Endothelial cell of umbilical vein (primary cell): ENCODE measurements around the gene KRTAP4-9. TPM values are rescaled to one million over a fixed set of nuclear protein-coding genes. Genes with fewer than 3 reads are reported as not detected.

Experiments
- BruUV-seq: library from RNA; stranded (reverse); fragments of 400-500 nt; replicated peaks from 2 replicates; lab custom pipeline; 2021; lab: Mats Ljungman, UMichigan
- CTCF ChIA-PET: fragments of 300-600, 350-600 bp; sonication (Branson Sonifier 250); formaldehyde crosslinking; loops from one replicate; lab custom pipeline; 2021; ENCODE audit warnings: antibody characterized with exemption, inconsistent platforms; lab: Charles Lee
- POLR2A ChIA-PET: fragments of 300-600, 350-600 bp; sonication (Branson Sonifier 250); formaldehyde crosslinking; loops from one replicate; lab custom pipeline; 2021; ENCODE audit warnings: antibody characterized with exemption, inconsistent platforms; lab: Charles Lee
- DNase-seq: peaks from one replicate; pipeline ENCODE4 v3.0.0-alpha.2; 2011; ENCODE audit warnings: low read depth, low spot score
- FAIRE-seq: peaks from 2 replicates; lab custom pipeline; 2011; peaks lifted over from hg19 to GRCh38; lab: Jason Lieb, UNC
- H2AFZ ChIP-seq: 2 replicates; pipeline ENCODE4 v1.6.0; 2012; ENCODE audit warnings: low read depth, low read length, control low read depth, inconsistent platforms
- H3K27ac ChIP-seq: 2 replicates; pipeline ENCODE4 v1.5.1; 2011; ENCODE audit warnings: low read depth, mild to moderate bottlenecking, control low read depth, low read length, moderate library complexity; ENCODE audit not compliant: insufficient read depth
- H3K27me3 ChIP-seq, 2 experiments: 2 replicates each; pipeline versions ENCODE4 v1.6.0 to v1.6.1; 2011; ENCODE audit warnings: low read length in 2 of 2, mixed read lengths in 1 of 2; ENCODE audit not compliant: control insufficient read depth in 2 of 2, insufficient read depth in 2 of 2
- H3K36me3 ChIP-seq, 2 experiments: 2 replicates in 1 of 2; 3 replicates in 1 of 2; pipeline ENCODE4 v1.5.1; 2011; ENCODE audit warnings: low read length in 2 of 2, mild to moderate bottlenecking in 1 of 2, moderate library complexity in 1 of 2; ENCODE audit not compliant: control insufficient read depth in 2 of 2, insufficient read depth in 2 of 2; ENCODE audit errors: extremely low read depth in 1 of 2
- H3K4me1 ChIP-seq: 3 replicates; pipeline ENCODE4 v1.5.1; 2011; ENCODE audit warnings: mild to moderate bottlenecking, low read length; ENCODE audit not compliant: control insufficient read depth, insufficient read depth; ENCODE audit errors: extremely low read depth
- H3K4me2 ChIP-seq: 2 replicates; pipeline ENCODE4 v1.6.1; 2011; ENCODE audit warnings: low read length, control low read depth, mixed read lengths; ENCODE audit not compliant: insufficient read depth
- H3K4me3 ChIP-seq, 3 experiments: fragments of 200-600 bp in 1 of 3; sonication (generic), shearing (Covaris generic) in 1 of 3; replicated peaks in 1 of 3; 2 replicates each; pipeline ENCODE4 v1.5.1; 2011 to 2016; ENCODE audit warnings: control low read depth in 3 of 3, low read length in 3 of 3, mild to moderate bottlenecking in 2 of 3, inconsistent platforms in 1 of 3, low read depth in 1 of 3, moderate library complexity in 1 of 3; ENCODE audit not compliant: insufficient read depth in 1 of 3
- H3K79me2 ChIP-seq: 2 replicates; pipeline ENCODE4 v1.6.0; 2012; ENCODE audit warnings: low read length, inconsistent platforms; ENCODE audit not compliant: control insufficient read depth, insufficient read depth
- H3K9ac ChIP-seq: replicated peaks from 2 replicates; pipeline ENCODE3; 2011; ENCODE audit warnings: low read length, control low read depth; ENCODE audit not compliant: insufficient read depth; ENCODE audit errors: extremely low read depth
- H3K9me1 ChIP-seq: replicated peaks from 3 replicates; pipeline ENCODE4 v1.6.0; 2011; ENCODE audit warnings: mild to moderate bottlenecking, low read length; ENCODE audit not compliant: control insufficient read depth, insufficient read depth; ENCODE audit errors: extremely low read depth
- H3K9me3 ChIP-seq: replicated peaks from 2 replicates; pipeline ENCODE4 v1.5.1; 2012; ENCODE audit warnings: low read length, inconsistent platforms; ENCODE audit not compliant: control insufficient read depth, insufficient read depth
- H4K20me1 ChIP-seq: replicated peaks from 2 replicates; pipeline ENCODE3; 2011; ENCODE audit warnings: mild to moderate bottlenecking, low read length; ENCODE audit not compliant: control insufficient read depth, insufficient read depth; ENCODE audit errors: extremely low read depth
- CTCF ChIP-seq, 2 donors: IDR thresholded peaks; 1 replicate in 1 of 2; 2 replicates in 1 of 2; pipeline ENCODE4 v1.5.1; 2011; ENCODE audit warnings: low read length in 2 of 2, mild to moderate bottlenecking in 2 of 2, moderate library complexity in 2 of 2, control low read depth in 1 of 2, inconsistent platforms in 1 of 2, low read depth in 1 of 2; ENCODE audit not compliant: insufficient read depth in 1 of 2; ENCODE audit errors: extremely low read depth in 1 of 2
- EZH2 ChIP-seq: IDR thresholded peaks from 2 replicates; pipeline ENCODE4 v1.6.1; 2012; ENCODE audit warnings: borderline replicate concordance, low read depth, mild to moderate bottlenecking, moderate library complexity, low read length, inconsistent platforms; ENCODE audit not compliant: severe bottlenecking
- FOS ChIP-seq: IDR thresholded peaks from 2 replicates; pipeline ENCODE4 v1.6.1; 2011; ENCODE audit warnings: mild to moderate bottlenecking, low read length, moderate library complexity, borderline replicate concordance; ENCODE audit not compliant: insufficient read depth
- GATA2 ChIP-seq: IDR thresholded peaks from 2 replicates; pipeline ENCODE4 v1.7.0; 2011; ENCODE audit warnings: low read depth, mild to moderate bottlenecking, moderate library complexity, mixed read lengths, low read length; ENCODE audit not compliant: insufficient read length, insufficient read depth
- JUN ChIP-seq: IDR thresholded peaks from 2 replicates; pipeline ENCODE4 v1.6.1; 2011; ENCODE audit warnings: borderline replicate concordance, low read depth; ENCODE audit not compliant: insufficient read length, insufficient read depth
- MAX ChIP-seq: IDR thresholded peaks from 2 replicates; pipeline ENCODE4 v1.6.1; 2011; ENCODE audit not compliant: insufficient read depth, insufficient read length
- MYC ChIP-seq: IDR thresholded peaks from one replicate; pipeline ENCODE4 v1.6.1; 2011; ENCODE audit warnings: mild to moderate bottlenecking, low read depth, low read length
- POLR2A ChIP-seq: IDR thresholded peaks from 2 replicates; pipeline ENCODE4 v1.6.1; 2012; ENCODE audit warnings: low read depth, mild to moderate bottlenecking, control low read depth, low read length
- POLR2AphosphoS5 ChIP-seq: IDR thresholded peaks from 2 replicates; pipeline ENCODE4 v1.6.1; 2012; ENCODE audit warnings: low read depth, mild to moderate bottlenecking, control low read depth, low read length, moderate library complexity; ENCODE audit not compliant: insufficient read depth
- dilution Hi-C: fragments of 300-500 bp; cut with MboI; formaldehyde crosslinking; loops from one replicate; pipeline ENCODE4 v1.15.0; 2019; ENCODE audit warnings: low sequenced_read_pairs; ENCODE audit not compliant: extremely low pct_ligation_motif_present
- intact Hi-C: fragments of 100-400 bp; cut with micrococcal nuclease; formaldehyde crosslinking; loops from one replicate; pipeline ENCODE4 v1.10.0; 2022
- polyA plus RNA-seq, 4 experiments: library from polyadenylated mRNA; depleted of rRNA in 3 of 4; stranded (reverse) in 3 of 4; unstranded in 1 of 4; fragments of >200 nt; gene quantifications; 2 replicates each; pipeline versions ENCODE4 v1.2.1 to v1.2.3, GENCODE V29; 2011 to 2012; ENCODE audit warnings: missing spikeins in 1 of 4
- total RNA-seq: library from RNA; stranded (reverse); gene quantifications from 2 replicates; pipeline ENCODE4 v1.2.3, GENCODE V29; 2021

Gene KRTAP4-9
- total and polyA plus RNA-seq, 2 donors (not counting 3 experiments of a cell fraction or from before 2014, with no cell fraction given), result not detected

GRCh38 chr17:41067281-41067680 is 37.9 kb upstream of the KRTAP4-9 start:
- no peaks in the 10 kb centered on the region for H3K27me3 ChIP-seq
- H3K36me3 ChIP-seq, result no peaks in the 10 kb centered on the region
- no peaks in the 10 kb centered on the region for H4K20me1 ChIP-seq
- no TSS peak for BruUV-seq
- H2AFZ ChIP-seq, result no peak overlapping the region
- H3K9ac ChIP-seq, result no peak overlapping the region
- FAIRE-seq, result no peak
- dilution Hi-C loops, result no loop called here
- no peaks in the 10 kb centered on the region for H3K4me1 ChIP-seq
- H3K9me1 ChIP-seq, result no peaks in the 10 kb centered on the region
- no peak overlapping the region for H3K4me3 ChIP-seq
- intact Hi-C loops, result no loop called here
- no peaks in the 10 kb centered on the region for H3K79me2 ChIP-seq
- DNase-seq, result no peak
- no peaks in the 10 kb centered on the region for H3K9me3 ChIP-seq
- H3K27ac ChIP-seq, result no peak overlapping the region
- POLR2A ChIA-PET, result no interaction called here
- no peak for TF ChIP-seq EZH2
- no peak for TF ChIP-seq POLR2AphosphoS5
- TF ChIP-seq FOS, result no peak
- TF ChIP-seq GATA2, result no peak
- TF ChIP-seq JUN, result no peak
- TF ChIP-seq MAX, result no peak
- no peak for TF ChIP-seq CTCF (IDR thresholded peaks at IDR 0.05; ENCODE audit: extremely low read depth in 1 of 2, insufficient read depth in 1 of 2, low read depth in 1 of 2, low read length in 2 of 2)
- TF ChIP-seq MYC, result no peak
- no peak for TF ChIP-seq POLR2A
- CTCF ChIA-PET, result no interaction called here
- no peak overlapping the region for H3K4me2 ChIP-seq
